Stimulated activated CD8-positive, alpha-beta memory T cell treated with anti-CD3 and anti-CD28 coated beads, Interleukin-15, amount 100 ng/mL, for 4 hours (primary cell): ENCODE measurements around the gene PCYT1A.

Source experiments
- DNase-seq, 2 donors: peaks; one replicate each; pipeline ENCODE4 v3.0.0-alpha.2; 2020; ENCODE audit warnings: low read depth in 2 of 2

PCYT1A gene

GRCh38 chr3:196237203-196237602, 50.3 kb downstream of the PCYT1A start:
- no peak for DNase-seq

- DNase-seq, result no peak
These were observed 51.3 kb downstream of the PCYT1A start for GRCh38 chr3:196236223-196236622.

- no peak for DNase-seq
These were observed 51.9 kb downstream of the PCYT1A start for GRCh38 chr3:196235452-196236122.

GRCh38 chr3:196232882-196233251, 54.7 kb downstream of the PCYT1A start:
- no peak for DNase-seq

- DNase-seq, result no peak
These were observed 55.2 kb downstream of the PCYT1A start for GRCh38 chr3:196232154-196232881.

- DNase-seq, result no peak
These were observed 59.7 kb downstream of the PCYT1A start for GRCh38 chr3:196227629-196228493.

- no peak for DNase-seq
These were observed 60.4 kb downstream of the PCYT1A start for GRCh38 chr3:196227121-196227561.

- DNase-seq, result no peak
These were observed 61.7 kb downstream of the PCYT1A start for GRCh38 chr3:196225763-196226364.

- no peak for DNase-seq
These were observed 62.4 kb downstream of the PCYT1A start for GRCh38 chr3:196225086-196225485.

- DNase-seq, result no peak
These were observed 64.5 kb downstream of the PCYT1A start for GRCh38 chr3:196222876-196223595.

GRCh38 chr3:196220991-196221390, 66.5 kb downstream of the PCYT1A start:
- DNase-seq, result no peak

GRCh38 chr3:196220587-196220986, 66.9 kb downstream of the PCYT1A start:
- no peak for DNase-seq

- DNase-seq, result no peak
These were observed 67.6 kb downstream of the PCYT1A start for GRCh38 chr3:196219970-196220311.

GRCh38 chr3:196219194-196219969, 68.1 kb downstream of the PCYT1A start:
- peak in 1 of 2 donors; percentile 46 for DNase-seq

GRCh38 chr3:196218155-196218712, 69.3 kb downstream of the PCYT1A start:
- DNase-seq, result no peak

- no peak for DNase-seq
These were observed 70.0 kb downstream of the PCYT1A start for GRCh38 chr3:196217307-196218154.

- DNase-seq, result no peak
These were observed 70.8 kb downstream of the PCYT1A start for GRCh38 chr3:196216681-196217211.

- no peak for DNase-seq
These were observed 71.4 kb downstream of the PCYT1A start, which contains the start of gene SLC51A for GRCh38 chr3:196216089-196216564. Gene SLC51A, plus strand, starts transcription at chr3:196216534. Its CDS starts 179 bp downstream, at chr3:196216713.

GRCh38 chr3:196215493-196216020, 72.0 kb downstream of the PCYT1A start:
- DNase-seq, result no peak
